ENCODE results near the gene SEC16A.

- TF ChIP-seq CTCF (IDR thresholded peaks at IDR 0.05; ENCODE audit: low read depth, low read length, missing input control), result no peak
- TF ChIP-seq EGR1 (IDR thresholded peaks at IDR 0.05; ENCODE audit: low read depth in 2 of 2), result no peak
- no peak for TF ChIP-seq ATF3 (IDR thresholded peaks at IDR 0.05)
Measured at GRCh38 chr9:136494012-136494411, 11.2 kb upstream of the SEC16A start.

Measured in liver (tissue), 3 donors.